Muscle layer of duodenum (tissue), 2 donors: Measurements from ENCODE around the gene SRSF10.
"Not testable (repeated sequence)": the region's sequence is repeated elsewhere in the genome, so short reads cannot be mapped to it uniquely, and the experiment has no call there.

Source experiments
- H3K27ac ChIP-seq: one replicate; pipeline ENCODE4 v1.7.0; 2013; ENCODE audit warnings: mild to moderate bottlenecking, low read length
- H3K27me3 ChIP-seq: one replicate; pipeline ENCODE4 v1.7.0; 2013; ENCODE audit warnings: low read depth, mild to moderate bottlenecking, control low read depth, low read length
- H3K36me3 ChIP-seq, 2 donors: one replicate each; pipeline ENCODE4 v1.7.0; 2013; ENCODE audit warnings: low read length in 2 of 2, control low read depth in 1 of 2, mild to moderate bottlenecking in 1 of 2; ENCODE audit not compliant: insufficient read depth in 2 of 2, control insufficient read depth in 1 of 2
- H3K4me1 ChIP-seq, 2 donors: one replicate each; pipeline ENCODE4 v1.7.0; 2013; ENCODE audit warnings: low read length in 2 of 2, mild to moderate bottlenecking in 2 of 2, control low read depth in 1 of 2, moderate library complexity in 1 of 2; ENCODE audit not compliant: insufficient read depth in 2 of 2, control insufficient read depth in 1 of 2
- H3K4me3 ChIP-seq, 2 donors: one replicate each; pipeline ENCODE4 v1.7.0; 2013; ENCODE audit warnings: low read length in 2 of 2, low read depth in 1 of 2, mild to moderate bottlenecking in 1 of 2
- H3K9me3 ChIP-seq, 2 donors: one replicate each; pipeline ENCODE4 v1.7.0; 2013; ENCODE audit warnings: low read length in 2 of 2, control low read depth in 1 of 2, mild to moderate bottlenecking in 1 of 2; ENCODE audit not compliant: control insufficient read depth in 1 of 2
- donor health status: healthy.

Gene SRSF10

DNA sequence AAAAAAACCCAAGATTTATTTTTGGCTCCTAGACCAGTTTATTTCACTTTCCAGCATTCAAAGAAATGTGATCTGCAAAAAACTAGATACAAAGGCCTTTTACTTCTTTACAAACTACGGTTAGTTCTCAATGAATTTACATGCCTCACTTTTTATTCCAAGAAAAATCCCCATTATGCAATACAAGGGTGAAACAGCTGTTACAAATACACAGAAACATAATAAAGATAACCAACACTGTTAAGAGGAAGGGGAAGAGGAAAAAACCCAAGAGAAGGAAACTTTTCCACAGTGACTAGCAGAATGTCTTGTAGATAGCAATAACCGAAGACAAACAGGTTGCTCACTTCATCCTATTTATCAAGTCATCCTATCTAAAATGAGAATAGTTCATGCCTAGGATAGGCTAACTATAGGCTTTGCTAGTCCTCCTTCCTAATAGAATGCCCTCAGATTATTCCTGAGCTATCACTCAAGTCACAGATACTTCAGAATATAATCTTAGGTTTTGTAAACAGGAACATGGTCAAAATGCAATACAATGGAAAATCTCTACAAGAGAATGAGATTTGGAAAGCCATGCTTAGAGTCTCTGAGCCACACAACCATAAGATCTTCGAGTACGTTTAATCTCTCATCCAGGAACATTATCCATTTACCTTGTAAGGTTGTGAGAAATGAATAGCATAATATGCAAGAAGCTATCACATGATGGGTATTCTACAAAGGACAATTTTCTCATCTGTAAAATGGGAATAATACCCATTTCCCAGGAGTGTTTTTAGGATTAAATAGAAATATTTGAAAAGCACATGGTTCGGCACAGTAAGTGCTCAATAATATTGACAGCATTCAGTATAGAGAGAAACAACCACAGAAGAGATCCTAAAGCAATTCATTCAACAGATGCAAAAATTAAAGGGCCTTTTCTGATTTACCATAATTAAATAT lies 15.1 kb downstream of the SRSF10 start:
- H3K27ac ChIP-seq: peak overlapping the region; percentile 39
- no peaks in the 10 kb centered on the region for H3K27me3 ChIP-seq
- peaks cover 15 to 28% of the 10 kb centered on the region in 2 donors for H3K4me1 ChIP-seq
- H3K4me3 ChIP-seq: no peak overlapping the region
- no peaks in the 10 kb centered on the region for H3K9me3 ChIP-seq
- peaks cover 20 to 26% of the 10 kb centered on the region in 2 donors for H3K36me3 ChIP-seq

GRCh38 chr1:23964235-23964668 lies 15.9 kb downstream of the SRSF10 start:
- H3K4me3 ChIP-seq: no peak overlapping the region
- H3K36me3 ChIP-seq: peaks cover 20 to 33% of the 10 kb centered on the region in 2 donors
- peaks cover 15 to 28% of the 10 kb centered on the region in 2 donors for H3K4me1 ChIP-seq
- no peaks in the 10 kb centered on the region for H3K27me3 ChIP-seq
- H3K27ac ChIP-seq: peak overlapping the region; percentile 39
- H3K9me3 ChIP-seq: no peaks in the 10 kb centered on the region

GRCh38 chr1:23963617-23964234 lies 16.4 kb downstream of the SRSF10 start:
- Histone ChIP-seq H3K36me3 (peaks cover 20 to 34% of the 10 kb centered on the region in 2 donors), H3K4me3 (no peak overlapping the region), H3K27ac (peak overlapping the region; percentile 39), H3K4me1 (peaks cover 15 to 31% of the 10 kb centered on the region in 2 donors), H3K9me3 (no peaks in the 10 kb centered on the region), H3K27me3 (no peaks in the 10 kb centered on the region)

DNA sequence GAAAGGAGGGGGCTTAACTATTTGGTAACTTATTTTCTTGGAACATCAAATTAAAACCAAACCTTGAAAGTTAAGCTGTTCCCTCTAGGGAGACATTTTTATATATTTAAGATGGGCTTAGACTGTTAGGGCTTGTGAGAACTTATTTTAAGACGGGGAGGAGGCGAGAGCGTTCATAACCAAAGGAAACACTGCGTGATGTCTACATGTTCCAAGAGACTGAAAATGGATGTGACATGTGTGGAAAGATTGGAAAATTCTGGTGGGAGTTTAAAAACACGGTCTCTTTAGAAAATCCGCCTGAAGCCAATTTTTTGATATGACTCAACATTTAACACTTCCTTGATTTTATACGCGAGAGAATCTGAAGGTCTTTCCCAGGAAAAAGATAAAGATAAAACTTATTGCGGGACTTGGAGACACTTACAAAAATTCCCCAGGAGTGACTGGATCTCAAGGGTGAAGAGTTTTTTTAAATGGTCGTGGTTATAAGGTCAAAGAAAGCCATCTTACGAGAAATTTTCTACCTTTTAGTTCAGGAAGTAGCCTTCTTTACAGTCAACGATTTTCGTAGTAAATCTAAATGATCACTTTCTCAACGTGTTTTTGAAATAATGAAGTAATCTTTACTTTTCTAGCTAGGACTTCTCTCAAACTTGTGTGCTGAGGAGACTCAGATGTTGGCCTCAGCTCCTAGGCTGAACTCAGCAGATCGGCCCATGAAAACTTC lies 19.7 kb downstream of the SRSF10 start:
- no peaks in the 10 kb centered on the region for H3K9me3 ChIP-seq
- H3K36me3 ChIP-seq: peaks cover 7 to 20% of the 10 kb centered on the region in 2 donors
- peak overlapping the region; percentile 100 for H3K27ac ChIP-seq
- H3K4me3 ChIP-seq: peak overlapping the region; percentile 85 to 96
- H3K4me1 ChIP-seq: peaks cover 15 to 40% of the 10 kb centered on the region in 2 donors
- no peaks in the 10 kb centered on the region for H3K27me3 ChIP-seq

GRCh38 chr1:23959461-23960290 lies 20.5 kb downstream of the SRSF10 start, which contains the start of gene PNRC2:
Gene PNRC2 (plus strand): TSS chr1:23959828. CDS start chr1:23961458, 1,630 bp downstream.
- H3K36me3 ChIP-seq: peaks cover 7 to 20% of the 10 kb centered on the region in 2 donors
- H3K4me3 ChIP-seq: peak within 1 kb of the TSS; percentile 85 to 96
- peak within 1 kb of the TSS; percentile 100 for H3K27ac ChIP-seq
- H3K4me1 ChIP-seq: peaks cover 17 to 39% of the 10 kb centered on the region in 2 donors
- no peaks in the 10 kb centered on the region for H3K9me3 ChIP-seq
- H3K27me3 ChIP-seq: no peaks in the 10 kb centered on the region

DNA sequence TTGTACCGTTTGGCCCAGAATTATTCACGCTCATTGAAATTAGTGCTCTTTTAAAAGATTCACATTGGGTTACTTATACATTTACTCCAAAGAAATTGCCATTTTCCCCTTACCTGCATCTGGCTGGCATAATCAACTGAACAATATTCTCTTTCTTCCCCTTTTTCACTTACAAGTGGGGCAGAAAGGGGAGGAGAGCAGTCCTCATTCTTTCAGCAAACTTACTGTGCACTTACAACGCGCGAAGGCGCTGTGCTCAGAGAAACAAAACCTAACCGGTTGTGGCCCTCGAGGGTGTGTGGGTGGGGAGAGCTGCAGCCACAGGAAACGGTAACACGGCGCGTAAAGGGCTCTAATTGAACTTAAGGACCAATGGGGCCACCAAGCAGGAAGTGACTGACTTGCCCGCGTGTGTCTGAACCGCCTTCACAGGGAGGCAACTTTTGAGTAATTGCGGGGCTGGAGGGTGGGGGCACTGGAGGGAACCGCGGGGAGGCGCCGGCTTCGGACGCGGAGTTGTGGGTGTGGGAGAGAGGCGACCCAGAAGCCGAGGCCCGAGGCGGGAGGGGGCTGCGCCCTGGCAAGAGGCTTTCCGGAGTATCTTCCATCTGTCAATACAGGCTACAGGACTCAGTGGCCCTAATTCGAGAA lies 21.2 kb downstream of the SRSF10 start:
- Histone ChIP-seq H3K4me3 (peak overlapping the region; percentile 57 to 85), H3K4me1 (peaks cover 12 to 32% of the 10 kb centered on the region in 2 donors), H3K27ac (peak overlapping the region; percentile 100), H3K9me3 (no peaks in the 10 kb centered on the region), H3K27me3 (no peaks in the 10 kb centered on the region), H3K36me3 (peaks cover 5 to 17% of the 10 kb centered on the region in 2 donors)

- Histone ChIP-seq H3K27ac (peak overlapping the region; percentile 100), H3K4me1 (peaks cover 7 to 26% of the 10 kb centered on the region in 2 donors), H3K36me3 (peaks cover 0 to 11% of the 10 kb centered on the region in 2 donors), H3K4me3 (peak overlapping the region; percentile 57 to 85)
- H3K9me3 ChIP-seq, H3K27me3 ChIP-seq: not testable (repeated sequence)
Measured at GRCh38 chr1:23958040-23958809, 21.9 kb downstream of the SRSF10 start.

GRCh38 chr1:23957096-23957495 lies 23.0 kb downstream of the SRSF10 start:
- Histone ChIP-seq H3K9me3 (no peaks in the 10 kb centered on the region), H3K4me3 (no peak overlapping the region), H3K36me3 (peaks cover 0 to 11% of the 10 kb centered on the region in 2 donors), H3K4me1 (peaks cover 7 to 25% of the 10 kb centered on the region in 2 donors), H3K27ac (peak overlapping the region; percentile 49), H3K27me3 (no peaks in the 10 kb centered on the region)

DNA sequence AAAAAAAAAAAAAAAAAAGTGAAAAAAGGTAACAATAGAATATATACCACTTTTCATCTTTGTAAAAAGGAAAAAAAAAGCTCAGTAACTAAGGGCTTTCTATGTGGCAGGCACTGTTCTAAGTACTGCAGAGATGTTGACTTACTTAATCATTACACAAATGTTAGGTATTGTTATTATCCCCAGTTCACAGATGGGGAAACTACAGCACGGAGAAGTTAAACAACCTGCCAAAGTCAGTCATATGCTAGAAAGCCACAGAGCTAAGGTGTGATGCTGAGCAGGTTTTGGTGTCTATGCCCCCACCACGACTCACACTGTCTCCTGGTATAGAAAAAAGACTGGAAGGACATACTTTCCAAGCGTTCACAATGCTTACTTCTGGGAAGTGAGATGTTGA lies 27.1 kb downstream of the SRSF10 start:
- Histone ChIP-seq H3K9me3 (no peaks in the 10 kb centered on the region), H3K27me3 (no peaks in the 10 kb centered on the region), H3K27ac (no peak overlapping the region), H3K4me3 (no peak overlapping the region), H3K36me3 (no peaks in the 10 kb centered on the region), H3K4me1 (peaks cover 7% of the 10 kb centered on the region in 2 donors)
